Common myeloid progenitor, CD34-positive (primary cell): ENCODE results near the gene LPCAT3. TPM values are rescaled to one million over a fixed set of nuclear protein-coding genes. Genes with fewer than 3 reads are reported as not detected.

Experiments used
- CTCF ChIA-PET: fragments of 350-600 bp; sonication (Branson Sonifier 250); formaldehyde crosslinking; loops from one replicate; lab custom pipeline; 2021; ENCODE audit warnings: antibody characterized with exemption; lab: Charles Lee
- POLR2A ChIA-PET: fragments of 350-600 bp; sonication (Branson Sonifier 250); formaldehyde crosslinking; loops from one replicate; lab custom pipeline; 2021; ENCODE audit warnings: antibody characterized with exemption; lab: Charles Lee
- DNase-seq, 3 donors: peaks; one replicate each; pipeline versions ENCODE4 v3.0.0 to v3.0.0-alpha.2; 2013
- H3K27ac ChIP-seq, 2 experiments: 1 replicate in 1 of 2; 2 replicates in 1 of 2; pipeline ENCODE4 v1.7.0; 2013; ENCODE audit warnings: inconsistent platforms in 2 of 2, low read length in 2 of 2, mild to moderate bottlenecking in 2 of 2, low read depth in 1 of 2, moderate library complexity in 1 of 2; ENCODE audit not compliant: severe bottlenecking in 2 of 2, insufficient read depth in 1 of 2, poor library complexity in 1 of 2
- H3K27me3 ChIP-seq, 5 experiments: replicated peaks in 2 of 5; 1 replicate in 3 of 5; 2 replicates in 2 of 5; pipeline versions ENCODE4 v1.6.1 to v1.7.0; 2013; ENCODE audit warnings: low read length in 4 of 5, mild to moderate bottlenecking in 2 of 5, moderate library complexity in 2 of 5, inconsistent platforms in 1 of 5; ENCODE audit not compliant: insufficient read depth in 5 of 5, control insufficient read depth in 4 of 5
- H3K36me3 ChIP-seq, 4 experiments: 1 replicate in 2 of 4; 2 replicates in 2 of 4; pipeline versions ENCODE4 v1.6.1 to v1.7.0; 2013; ENCODE audit warnings: low read length in 3 of 4, control low read depth in 1 of 4, mild to moderate bottlenecking in 1 of 4; ENCODE audit not compliant: control insufficient read depth in 4 of 4, insufficient read depth in 4 of 4
- H3K4me1 ChIP-seq, 4 experiments: 1 replicate in 3 of 4; 2 replicates in 1 of 4; pipeline versions ENCODE4 v1.6.1 to v1.7.1; 2013; ENCODE audit warnings: low read length in 3 of 4, mild to moderate bottlenecking in 3 of 4, control low read depth in 1 of 4, inconsistent platforms in 1 of 4, moderate library complexity in 1 of 4; ENCODE audit not compliant: control insufficient read depth in 4 of 4, insufficient read depth in 4 of 4; ENCODE audit errors: control extremely low read depth in 1 of 4
- H3K4me3 ChIP-seq, 7 experiments: 1 replicate in 4 of 7; 2 replicates in 3 of 7; pipeline versions ENCODE4 v1.5.1 to v1.7.0; 2013; ENCODE audit warnings: mild to moderate bottlenecking in 7 of 7, low read length in 6 of 7, moderate library complexity in 6 of 7, inconsistent platforms in 2 of 7, low read depth in 2 of 7, control low read depth in 1 of 7; ENCODE audit not compliant: insufficient read depth in 4 of 7, control insufficient read depth in 1 of 7; ENCODE audit errors: extremely low read depth in 1 of 7
- H3K9me3 ChIP-seq, 5 experiments: 1 replicate in 4 of 5; 2 replicates in 1 of 5; pipeline versions ENCODE4 v1.6.1 to v1.7.1; 2013; ENCODE audit warnings: low read length in 4 of 5, mild to moderate bottlenecking in 2 of 5, inconsistent platforms in 1 of 5, low read depth in 1 of 5, moderate library complexity in 1 of 5; ENCODE audit not compliant: control insufficient read depth in 4 of 5, insufficient read depth in 2 of 5; ENCODE audit errors: control extremely low read depth in 1 of 5
- WGBS: methylation state at CpG from one replicate; pipeline ENCODE4 v1.1.5; 2013; ENCODE audit not compliant: insufficient coverage; 5-methylcytosine and 5-hydroxymethylcytosine counted together
- polyA plus RNA-seq: library from polyadenylated mRNA; unstranded; fragments of 120-200 nt; gene quantifications from one replicate; pipeline ENCODE4 v1.2.1, GENCODE V29; 2013

The LPCAT3 gene, protein sequence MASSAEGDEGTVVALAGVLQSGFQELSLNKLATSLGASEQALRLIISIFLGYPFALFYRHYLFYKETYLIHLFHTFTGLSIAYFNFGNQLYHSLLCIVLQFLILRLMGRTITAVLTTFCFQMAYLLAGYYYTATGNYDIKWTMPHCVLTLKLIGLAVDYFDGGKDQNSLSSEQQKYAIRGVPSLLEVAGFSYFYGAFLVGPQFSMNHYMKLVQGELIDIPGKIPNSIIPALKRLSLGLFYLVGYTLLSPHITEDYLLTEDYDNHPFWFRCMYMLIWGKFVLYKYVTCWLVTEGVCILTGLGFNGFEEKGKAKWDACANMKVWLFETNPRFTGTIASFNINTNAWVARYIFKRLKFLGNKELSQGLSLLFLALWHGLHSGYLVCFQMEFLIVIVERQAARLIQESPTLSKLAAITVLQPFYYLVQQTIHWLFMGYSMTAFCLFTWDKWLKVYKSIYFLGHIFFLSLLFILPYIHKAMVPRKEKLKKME
- polyA plus RNA-seq = 39.9 TPM

DNA sequence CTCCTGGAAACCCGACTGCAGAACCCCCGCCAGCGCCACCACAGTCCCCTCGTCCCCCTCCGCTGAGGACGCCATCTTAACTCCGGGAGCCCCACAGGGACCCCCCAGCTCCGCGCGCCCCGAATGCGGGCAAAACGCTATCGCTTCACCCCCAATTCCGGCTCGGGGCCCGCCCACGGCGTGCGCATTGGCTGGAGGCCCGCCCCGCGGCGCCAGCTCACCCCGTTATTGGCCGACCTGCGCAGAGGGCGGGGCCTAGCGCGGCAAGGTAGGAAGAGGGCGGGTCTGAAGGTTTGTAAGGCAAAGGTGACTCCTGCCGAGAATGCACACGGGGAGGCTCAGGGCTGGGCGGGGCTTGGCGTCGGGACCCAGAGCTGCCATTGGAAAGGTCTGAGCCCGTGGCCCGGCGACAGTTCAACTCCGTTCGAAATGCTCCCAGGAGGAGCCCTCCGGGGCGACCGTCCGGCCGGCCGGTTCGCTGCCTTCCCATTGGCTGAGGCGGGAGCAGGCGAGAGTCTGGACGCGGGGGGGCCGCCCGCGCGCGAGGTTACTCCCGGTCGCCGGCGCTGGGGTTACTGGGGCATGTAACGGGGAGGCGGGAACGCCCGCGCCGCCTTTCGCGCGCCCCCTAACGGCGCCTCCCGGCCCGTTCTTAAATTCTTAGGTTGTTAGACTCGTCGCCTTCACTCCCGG, at the start of gene LPCAT3:
LPCAT3 (minus strand) TSS at position 127 of the 693 bp plus-strand sequence; CDS start at position 75, 52 bp downstream.
- peak; percentile 96 to 98 (median 98) for DNase-seq
- peak within 1 kb of the TSS; percentile 11 to 75 for H3K27ac ChIP-seq
- peaks cover 0 to 8% (median 4%) of the 10 kb centered on the region in 4 experiments for H3K36me3 ChIP-seq
- CTCF ChIA-PET = interaction anchor here (0.6 to 2.9 kb wide), 19 partner anchors 8 to 217 kb away, joined by 3 to 14 read pairs (median 3); partner anchors contain the start of genes C12orf57 and RNU7-1
- POLR2A ChIA-PET = interaction anchor here (1.0 to 1.7 kb wide), 3 partner anchors 9 to 75 kb away, joined by 3 to 7 read pairs (median 4); partner anchors contain the start of genes C12orf57 and RNU7-1
- no peaks in the 10 kb centered on the region for H3K27me3 ChIP-seq
- no peaks in the 10 kb centered on the region for H3K9me3 ChIP-seq
- WGBS = under 1% methylated on average over 65 of the region's 77 CpGs
- H3K4me3 ChIP-seq = peak within 1 kb of the TSS; percentile 81 to 96 (median 89)
- peaks cover 15 to 29% (median 21%) of the 10 kb centered on the region in 4 experiments for H3K4me1 ChIP-seq

DNA sequence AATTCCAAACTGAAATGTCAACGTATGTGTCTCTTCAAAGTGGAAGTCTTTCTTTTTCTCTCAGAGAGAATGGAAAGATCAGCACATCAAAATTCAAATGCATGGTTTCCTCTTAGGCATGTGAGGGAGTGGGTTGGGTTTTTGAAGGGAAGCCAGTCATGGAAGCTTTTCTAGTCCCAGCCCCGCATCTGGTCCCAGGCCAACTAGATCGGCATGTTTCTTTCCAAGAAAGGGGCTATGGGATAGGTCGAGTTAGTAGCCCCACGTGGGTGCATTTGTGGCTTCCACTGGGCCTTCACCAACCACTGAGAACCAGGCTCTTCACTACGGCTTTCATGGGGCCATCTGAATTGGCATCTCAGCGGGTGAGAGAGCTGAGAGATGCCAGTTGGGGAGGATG, 48.8 kb upstream of the LPCAT3 start:
- WGBS = 90% methylated on average over 6 of the region's 7 CpGs
- Histone ChIP-seq H3K27me3 (no peaks in the 10 kb centered on the region), H3K27ac (no peak overlapping the region), H3K4me1 (peaks cover 2 to 26% (median 19%) of the 10 kb centered on the region in 4 experiments), H3K36me3 (no peaks in the 10 kb centered on the region), H3K4me3 (no peak overlapping the region), H3K9me3 (no peaks in the 10 kb centered on the region)
- no peak for DNase-seq
- ChIA-PET POLR2A (no interaction called here), CTCF (interaction anchor here (0.5 to 5.7 kb wide), 4 partner anchors 9 to 195 kb away, joined by 3 to 47 read pairs (median 10); partner anchors contain the start of genes C1R and C1S)

DNA sequence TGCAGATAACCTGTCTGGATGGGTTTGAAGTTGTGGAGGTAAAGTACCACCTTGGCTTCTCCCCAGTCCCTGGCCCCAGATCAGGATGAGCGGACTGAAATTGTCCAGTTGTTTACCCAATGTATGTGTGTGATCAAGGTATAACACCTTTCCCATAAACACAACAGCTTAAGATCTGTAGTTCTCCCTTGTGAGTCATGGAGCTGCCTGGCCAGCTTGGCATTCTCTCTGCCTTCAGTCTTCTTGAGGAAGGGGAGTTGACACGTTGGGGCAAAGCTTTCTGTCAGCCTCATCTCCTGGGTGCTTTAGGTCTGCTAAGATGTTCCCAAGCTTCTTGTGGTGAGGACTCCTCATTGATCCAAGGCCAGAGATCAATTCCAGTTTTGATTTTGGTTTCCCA, 48.3 kb upstream of the LPCAT3 start:
- H3K4me1 ChIP-seq = peaks cover 2 to 26% (median 19%) of the 10 kb centered on the region in 4 experiments
- no peaks in the 10 kb centered on the region for H3K36me3 ChIP-seq
- 100% methylated on average over 1 of the region's 2 CpGs for WGBS
- no peak overlapping the region for H3K27ac ChIP-seq
- ChIA-PET CTCF (interaction anchor here (0.5 to 5.7 kb wide), 3 partner anchors 8 to 38 kb away, joined by 3 to 47 read pairs (median 15); partner anchors contain the start of genes C1R and C1S), POLR2A (no interaction called here)
- no peak for DNase-seq
- H3K27me3 ChIP-seq = no peaks in the 10 kb centered on the region
- no peak overlapping the region for H3K4me3 ChIP-seq
- no peaks in the 10 kb centered on the region for H3K9me3 ChIP-seq

DNA sequence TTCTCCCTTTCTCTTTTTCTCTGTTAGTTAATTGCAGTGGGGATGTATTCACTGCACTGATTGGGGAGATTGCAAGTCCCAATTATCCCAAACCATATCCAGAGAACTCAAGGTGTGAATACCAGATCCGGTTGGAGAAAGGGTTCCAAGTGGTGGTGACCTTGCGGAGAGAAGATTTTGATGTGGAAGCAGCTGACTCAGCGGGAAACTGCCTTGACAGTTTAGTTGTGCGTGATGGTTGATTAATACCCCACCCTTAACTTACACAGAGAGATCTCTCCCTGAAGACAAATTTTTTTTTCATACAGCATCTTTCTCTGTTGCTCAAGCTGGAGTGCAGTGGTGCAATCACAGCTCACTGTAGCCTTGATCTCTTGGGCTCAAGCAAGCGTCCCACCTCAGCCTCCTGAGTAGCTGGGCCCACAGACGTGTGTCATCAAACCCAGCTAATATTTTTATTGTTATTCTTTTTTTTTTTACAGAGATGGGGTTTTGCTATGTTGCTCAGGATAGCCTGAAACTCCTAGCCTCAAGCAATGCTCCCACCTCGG, 46.9 kb upstream of the LPCAT3 start:
- H3K27ac ChIP-seq = no peak overlapping the region
- WGBS = 90% methylated on average over 2 of the region's 7 CpGs
- H3K9me3 ChIP-seq = no peaks in the 10 kb centered on the region
- ChIA-PET CTCF (interaction anchor here (0.8 to 5.7 kb wide), 2 partner anchors 7 to 9 kb away, joined by 3 to 47 read pairs; partner anchors contain the start of gene C1S), POLR2A (no interaction called here)
- H3K4me1 ChIP-seq = peaks cover 2 to 28% (median 20%) of the 10 kb centered on the region in 4 experiments
- H3K4me3 ChIP-seq = no peak overlapping the region
- no peaks in the 10 kb centered on the region for H3K27me3 ChIP-seq
- H3K36me3 ChIP-seq = no peaks in the 10 kb centered on the region
- DNase-seq = no peak

DNA sequence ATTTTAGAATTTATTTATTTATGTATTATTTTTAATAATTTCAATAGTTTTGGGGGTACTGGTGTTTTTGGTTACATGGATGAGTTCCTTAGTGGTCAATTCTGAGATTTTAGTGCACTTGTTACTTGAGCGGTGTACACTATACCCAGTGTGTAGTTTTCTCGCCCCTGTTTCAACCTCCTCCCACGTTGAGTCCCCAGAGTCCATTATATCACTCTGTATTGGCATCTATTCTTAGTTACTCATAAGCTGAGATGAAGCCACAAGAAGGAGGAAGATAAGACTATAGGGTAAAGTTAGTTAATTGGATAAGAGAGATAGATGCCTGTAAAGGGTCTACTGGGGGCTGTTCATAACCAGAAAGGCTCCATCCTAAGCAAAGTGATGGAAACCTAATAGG, 46.2 kb upstream of the LPCAT3 start:
- WGBS = no CpG with 5 or more reads among the region's 3 CpGs

DNA sequence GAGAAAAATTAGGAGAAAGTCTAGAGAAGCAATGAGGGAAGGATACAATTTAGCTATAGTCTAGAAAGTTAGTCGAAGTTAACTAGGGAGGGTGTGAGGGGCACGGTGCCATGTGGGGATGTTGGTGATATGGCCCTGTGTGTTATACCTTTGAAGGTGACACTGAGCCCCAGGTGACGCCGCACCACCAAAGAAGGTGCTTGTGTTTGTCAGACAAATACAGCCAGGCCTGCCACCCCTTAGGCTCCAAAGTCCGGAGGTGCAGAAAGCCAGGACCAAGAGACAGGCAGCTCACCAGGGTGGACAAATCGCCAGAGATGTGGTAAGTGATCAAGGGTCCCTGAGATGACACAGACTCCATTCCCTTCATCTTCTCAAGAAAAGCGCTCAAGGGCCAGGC, 43.3 kb upstream of the LPCAT3 start:
- peaks cover 0 to 2% (median 0%) of the 10 kb centered on the region in 5 experiments for H3K9me3 ChIP-seq
- peaks cover 0 to 20% (median 6%) of the 10 kb centered on the region in 4 experiments for H3K4me1 ChIP-seq
- POLR2A ChIA-PET = no interaction called here
- no peak for DNase-seq
- H3K27me3 ChIP-seq = no peaks in the 10 kb centered on the region
- H3K27ac ChIP-seq = no peak overlapping the region
- H3K36me3 ChIP-seq = no peaks in the 10 kb centered on the region
- 100% methylated on average over 5 of the region's 7 CpGs for WGBS
- CTCF ChIA-PET = interaction anchor here (0.9 to 6.3 kb wide), 7 partner anchors 6 to 51 kb away, joined by 3 to 47 read pairs (median 4); no protein-coding TSS in a partner anchor
- H3K4me3 ChIP-seq = no peak overlapping the region

More for the DNA sequence above, 46.2 kb upstream of the LPCAT3 start:
- ChIA-PET POLR2A (no interaction called here), CTCF (interaction anchor here (0.8 to 1.2 kb wide), 2 partner anchors 9 to 49 kb away, joined by 3 read pairs; no protein-coding TSS in a partner anchor)
- Histone ChIP-seq H3K27ac (no peak overlapping the region), H3K9me3 (no peaks in the 10 kb centered on the region), H3K4me3 (no peak overlapping the region), H3K27me3 (no peaks in the 10 kb centered on the region), H3K36me3 (no peaks in the 10 kb centered on the region), H3K4me1 (peaks cover 2 to 22% (median 18%) of the 10 kb centered on the region in 4 experiments)
- no peak for DNase-seq
